Measurements from ENCODE around the gene TSHZ2.

The TSHZ2 gene, protein sequence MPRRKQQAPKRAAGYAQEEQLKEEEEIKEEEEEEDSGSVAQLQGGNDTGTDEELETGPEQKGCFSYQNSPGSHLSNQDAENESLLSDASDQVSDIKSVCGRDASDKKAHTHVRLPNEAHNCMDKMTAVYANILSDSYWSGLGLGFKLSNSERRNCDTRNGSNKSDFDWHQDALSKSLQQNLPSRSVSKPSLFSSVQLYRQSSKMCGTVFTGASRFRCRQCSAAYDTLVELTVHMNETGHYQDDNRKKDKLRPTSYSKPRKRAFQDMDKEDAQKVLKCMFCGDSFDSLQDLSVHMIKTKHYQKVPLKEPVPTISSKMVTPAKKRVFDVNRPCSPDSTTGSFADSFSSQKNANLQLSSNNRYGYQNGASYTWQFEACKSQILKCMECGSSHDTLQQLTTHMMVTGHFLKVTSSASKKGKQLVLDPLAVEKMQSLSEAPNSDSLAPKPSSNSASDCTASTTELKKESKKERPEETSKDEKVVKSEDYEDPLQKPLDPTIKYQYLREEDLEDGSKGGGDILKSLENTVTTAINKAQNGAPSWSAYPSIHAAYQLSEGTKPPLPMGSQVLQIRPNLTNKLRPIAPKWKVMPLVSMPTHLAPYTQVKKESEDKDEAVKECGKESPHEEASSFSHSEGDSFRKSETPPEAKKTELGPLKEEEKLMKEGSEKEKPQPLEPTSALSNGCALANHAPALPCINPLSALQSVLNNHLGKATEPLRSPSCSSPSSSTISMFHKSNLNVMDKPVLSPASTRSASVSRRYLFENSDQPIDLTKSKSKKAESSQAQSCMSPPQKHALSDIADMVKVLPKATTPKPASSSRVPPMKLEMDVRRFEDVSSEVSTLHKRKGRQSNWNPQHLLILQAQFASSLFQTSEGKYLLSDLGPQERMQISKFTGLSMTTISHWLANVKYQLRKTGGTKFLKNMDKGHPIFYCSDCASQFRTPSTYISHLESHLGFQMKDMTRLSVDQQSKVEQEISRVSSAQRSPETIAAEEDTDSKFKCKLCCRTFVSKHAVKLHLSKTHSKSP (N-terminal part only)

DNA sequence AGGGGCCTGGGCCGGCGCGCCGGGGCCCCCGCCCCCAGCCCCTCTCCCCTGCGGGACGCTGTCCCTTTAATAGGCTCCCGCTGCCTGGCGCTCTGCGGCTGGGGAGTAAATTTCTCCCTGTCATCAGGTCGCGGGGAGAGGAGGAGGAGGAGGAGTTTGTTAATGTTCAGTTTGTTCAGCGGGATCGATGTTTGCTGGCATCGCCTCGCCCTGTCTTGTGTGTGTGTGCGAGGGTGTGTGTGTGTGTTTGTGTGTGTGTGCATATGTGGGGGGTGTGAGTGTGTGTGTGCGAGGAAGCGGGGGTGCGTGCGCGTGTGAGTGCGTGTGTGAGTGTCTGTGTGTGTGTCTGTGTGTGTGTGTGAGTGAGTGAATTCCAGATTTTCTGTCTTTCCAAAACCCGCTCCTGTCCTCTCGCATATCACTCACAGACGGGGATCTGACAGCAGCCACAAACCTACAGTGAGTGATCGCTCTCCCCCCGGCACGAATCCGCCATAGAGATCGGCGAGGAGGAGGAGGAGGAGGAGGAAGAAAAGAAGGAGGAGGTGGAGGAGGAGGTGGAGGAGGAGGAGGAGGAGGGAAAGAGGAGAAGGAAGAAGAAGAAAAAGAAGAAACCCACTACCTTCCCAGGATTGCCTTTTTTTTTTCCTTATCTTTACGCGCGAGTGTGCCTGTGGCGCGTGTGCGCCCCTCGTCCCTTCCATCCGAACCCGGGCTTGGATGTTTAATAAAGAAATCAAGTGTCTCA is at the start of gene TSHZ2:
Gene TSHZ2 (plus strand): TSS at position 169 of the 748 bp plus-strand sequence. CDS start 936 bp downstream, outside the sequence.
- peak; percentile 65 for DNase-seq (ENCODE audit: low spot score)

GRCh38 chr20:52922436-52922835 is 49.7 kb upstream of the TSHZ2 start:
- DNase-seq (ENCODE audit: low spot score), result no peak

- peak; percentile 46 for DNase-seq (ENCODE audit: low spot score)
These were observed 48.8 kb upstream of the TSHZ2 start for GRCh38 chr20:52923123-52923937.

- no peak for DNase-seq (ENCODE audit: low spot score)
These were observed 47.5 kb upstream of the TSHZ2 start for GRCh38 chr20:52924411-52925271.

GRCh38 chr20:52926505-52926904 is 45.7 kb upstream of the TSHZ2 start:
- no peak for DNase-seq (ENCODE audit: low spot score)

GRCh38 chr20:52933867-52934266 is 38.3 kb upstream of the TSHZ2 start:
- DNase-seq (ENCODE audit: low spot score), result no peak

DNA sequence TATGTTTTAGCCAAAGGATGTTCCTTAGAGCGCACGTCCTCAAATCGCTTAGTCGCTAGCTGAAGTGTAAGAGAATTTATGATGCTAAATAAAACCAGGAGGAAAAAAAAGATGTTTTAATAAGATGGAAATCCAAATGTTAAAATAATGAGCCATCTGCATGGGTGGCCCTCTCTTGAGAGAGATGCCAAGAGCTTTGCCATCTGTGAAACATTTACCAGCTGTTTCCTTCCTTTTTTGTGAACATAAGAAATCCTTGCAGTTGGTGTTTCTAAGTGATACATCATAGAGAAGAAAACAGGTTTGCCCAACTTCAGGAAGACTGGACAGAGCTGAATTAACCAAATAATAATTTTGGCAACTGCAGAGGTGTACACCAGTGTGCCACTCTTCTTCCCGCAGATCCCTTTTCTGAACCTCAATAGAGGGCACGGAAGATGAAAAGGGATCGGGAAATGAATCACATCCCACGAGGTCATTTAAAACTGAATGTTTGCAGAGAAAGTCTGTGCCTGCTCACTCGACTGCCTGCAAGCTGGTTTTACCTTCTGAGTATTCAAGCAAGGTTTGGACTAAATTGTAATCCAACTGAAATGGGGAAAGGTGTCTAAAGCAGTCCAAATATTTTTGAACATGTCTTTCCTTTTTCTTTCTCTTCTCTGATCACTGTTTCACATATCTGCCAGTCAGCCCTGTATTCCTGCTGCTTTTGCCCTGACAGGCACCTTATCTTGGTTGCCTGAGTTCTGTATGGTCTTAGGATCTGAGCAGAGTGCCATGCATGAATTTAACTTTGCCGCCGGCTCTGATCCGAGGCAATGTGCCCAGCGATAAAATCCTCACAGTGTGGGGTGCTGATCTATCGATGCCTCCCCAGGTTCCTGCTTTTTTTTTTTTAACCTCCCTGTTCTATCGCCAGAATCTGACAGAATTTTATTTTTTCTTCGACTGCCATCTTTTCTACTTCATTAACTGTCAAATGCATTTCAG is 35.5 kb upstream of the TSHZ2 start:
- no peak for DNase-seq (ENCODE audit: low spot score)

- DNase-seq (ENCODE audit: low spot score), result no peak
These were observed 34.5 kb upstream of the TSHZ2 start for GRCh38 chr20:52937591-52938100.

DNA sequence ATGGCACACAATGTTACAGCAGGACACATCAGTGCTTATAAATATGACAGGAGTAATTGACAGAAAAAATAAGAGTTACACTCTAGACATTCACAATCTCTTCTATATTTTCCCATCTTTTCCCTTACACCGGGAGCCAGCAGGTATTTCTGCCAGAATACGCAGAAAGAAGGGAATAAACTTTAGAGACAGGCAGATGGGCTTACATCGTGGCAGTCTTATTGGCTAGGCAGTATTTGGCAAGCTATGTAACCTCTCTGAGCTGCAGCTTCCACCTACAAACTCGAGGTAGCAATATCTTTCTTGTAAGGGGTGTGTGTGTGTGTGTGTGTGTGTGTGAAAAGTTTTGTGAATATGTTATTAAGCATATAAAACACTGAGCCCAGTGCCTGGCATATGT is 33.0 kb upstream of the TSHZ2 start:
- no peak for DNase-seq (ENCODE audit: low spot score)

GRCh38 chr20:52941808-52942207 is 30.4 kb upstream of the TSHZ2 start:
- no peak for DNase-seq (ENCODE audit: low spot score)

DNA sequence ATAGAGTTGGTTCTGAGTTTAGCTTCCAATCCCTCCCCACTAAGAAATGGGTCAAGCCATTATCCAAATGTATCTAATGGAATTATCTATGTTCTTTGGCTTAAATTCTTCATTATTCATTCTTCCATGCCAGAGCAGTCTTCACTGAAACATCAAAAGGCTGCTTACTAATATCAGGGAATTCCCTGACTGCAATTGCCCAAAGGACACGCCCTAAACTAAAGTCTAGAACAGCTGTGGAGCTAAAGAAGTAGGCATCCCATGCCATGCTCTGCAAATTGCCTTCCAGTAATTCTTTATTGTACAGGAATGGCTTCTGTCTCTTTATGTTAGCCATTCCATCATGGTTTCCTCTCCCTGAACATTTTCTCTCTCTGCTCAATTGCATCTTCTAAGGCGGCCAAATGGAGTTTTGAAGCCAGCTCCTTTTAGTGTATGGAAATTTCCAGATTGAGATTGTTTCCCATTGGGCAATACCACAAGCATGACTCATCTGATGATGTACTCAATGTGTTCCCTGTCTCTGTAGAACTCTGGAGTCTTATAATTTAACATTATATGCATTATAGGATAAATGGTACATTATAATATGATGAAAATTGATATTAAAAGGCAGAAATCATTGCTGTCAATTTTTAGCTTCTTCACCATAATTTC is 28.8 kb upstream of the TSHZ2 start:
- DNase-seq (ENCODE audit: low spot score), result no peak

GRCh38 chr20:52945268-52945667 is 26.9 kb upstream of the TSHZ2 start:
- DNase-seq (ENCODE audit: low spot score), result no peak

GRCh38 chr20:52945862-52946522 is 26.2 kb upstream of the TSHZ2 start:
- no peak for DNase-seq (ENCODE audit: low spot score)

GRCh38 chr20:52948491-52948890 is 23.7 kb upstream of the TSHZ2 start:
- no peak for DNase-seq (ENCODE audit: low spot score)

DNA sequence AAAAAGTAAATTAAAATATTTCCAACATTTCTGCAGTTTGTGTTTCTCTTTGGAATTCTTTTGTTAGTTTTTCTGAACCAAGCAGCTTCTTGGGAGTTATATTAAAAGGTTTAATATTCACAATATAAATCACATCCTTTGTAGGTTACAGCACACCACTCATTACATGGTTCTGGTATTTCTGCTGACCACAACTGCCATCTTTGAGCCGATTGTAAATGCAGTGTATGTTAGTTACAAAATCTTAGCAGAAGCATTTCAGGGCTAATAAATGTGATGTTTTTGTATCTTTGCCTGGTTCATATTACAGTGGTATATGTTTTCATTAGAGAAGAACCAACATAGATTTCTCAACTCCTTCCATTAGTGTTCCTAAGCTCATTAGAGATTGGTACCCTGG is 19.1 kb upstream of the TSHZ2 start:
- no peak for DNase-seq (ENCODE audit: low spot score)

DNA sequence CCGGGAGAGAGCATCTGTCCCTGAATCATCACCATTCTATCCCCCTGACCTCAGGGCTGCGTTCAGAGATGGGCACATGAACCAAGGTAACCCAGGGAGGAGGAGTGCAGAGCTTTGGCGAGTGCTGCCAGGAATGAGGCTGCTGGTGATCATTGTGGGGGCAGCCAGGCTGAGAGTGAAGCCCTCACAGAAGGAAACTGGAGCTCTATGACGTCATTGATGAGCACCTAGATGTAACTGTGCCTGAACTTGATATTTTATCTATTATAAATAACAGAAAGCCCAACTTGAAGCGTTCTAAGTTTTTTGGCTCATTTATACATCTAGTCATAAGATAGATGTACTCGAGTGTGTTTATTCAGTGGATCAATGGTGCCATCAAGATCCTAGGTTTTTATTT is 17.3 kb upstream of the TSHZ2 start:
- DNase-seq (ENCODE audit: low spot score), result no peak

- DNase-seq (ENCODE audit: low spot score), result no peak
These were observed 13.9 kb upstream of the TSHZ2 start for GRCh38 chr20:52958211-52958610.

GRCh38 chr20:52959125-52959524 is 13.0 kb upstream of the TSHZ2 start:
- DNase-seq (ENCODE audit: low spot score), result no peak
